Neural progenitor cell (in vitro differentiated cells): Measurements from ENCODE around the gene HSD17B8.

Source experiments
- CTCF ChIP-seq: fragments of 200-600 bp; sonication (generic); IDR thresholded peaks from 2 replicates; pipeline ENCODE4 v1.5.1; 2017; ENCODE audit warnings: antibody characterized with exemption, mild to moderate bottlenecking
- EZH2 ChIP-seq: fragments of 200-600 bp; sonication (generic); IDR thresholded peaks from 2 replicates; pipeline ENCODE4 v1.6.1; 2017; ENCODE audit warnings: antibody characterized with exemption, mild to moderate bottlenecking, moderate library complexity

DNA sequence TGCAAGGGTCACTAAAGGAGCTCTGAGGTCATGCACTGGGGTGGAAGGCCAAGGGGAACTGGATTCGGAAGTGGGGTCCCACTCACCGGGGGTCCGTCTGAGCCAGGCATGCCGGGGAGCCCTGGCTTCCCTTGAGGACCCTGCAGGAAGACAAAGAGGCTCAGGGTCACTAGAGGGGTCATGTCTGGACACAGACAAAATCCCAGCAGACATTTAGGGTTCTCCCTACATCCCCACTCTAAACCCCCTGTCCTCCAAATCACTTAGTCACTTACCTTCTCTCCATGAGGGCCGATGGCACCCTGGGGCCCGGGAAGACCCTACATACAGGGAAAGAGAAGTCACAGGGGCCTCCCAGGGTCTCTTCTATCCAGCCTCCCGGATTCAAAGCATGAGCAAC lies 27.5 kb upstream of the HSD17B8 start:
- no peak for TF ChIP-seq EZH2
- no peak for TF ChIP-seq CTCF
